SJSA1 (cell line): ENCODE results near the gene MYO7A. TPM values are rescaled to one million over a fixed set of nuclear protein-coding genes. Genes with fewer than 3 reads are reported as not detected.

ENCODE experiments used
- DNase-seq, 2 experiments: peaks; one replicate each; pipeline ENCODE4 v3.0.0-alpha.2; 2015 to 2020; ENCODE audit warnings: low spot score in 2 of 2, low read depth in 1 of 2
- H3K27ac ChIP-seq: fragments of 250-450 bp; sonication (Bioruptor Pico); 2 replicates; pipeline ENCODE4 v1.5.1; 2020; ENCODE audit warnings: mild to moderate bottlenecking, moderate library complexity
- H3K27me3 ChIP-seq: fragments of 250-450 bp; sonication (Bioruptor Pico); replicated peaks from 2 replicates; pipeline ENCODE4 v1.5.1; 2020; ENCODE audit warnings: mild to moderate bottlenecking, moderate library complexity
- H3K36me3 ChIP-seq: fragments of 250-450 bp; sonication (Bioruptor Pico); 2 replicates; pipeline ENCODE4 v1.5.1; 2020; ENCODE audit warnings: mild to moderate bottlenecking
- H3K4me1 ChIP-seq: fragments of 250-450 bp; sonication (Bioruptor Pico); replicated peaks from 2 replicates; pipeline ENCODE4 v1.6.1; 2021; ENCODE audit warnings: mild to moderate bottlenecking
- H3K4me3 ChIP-seq: fragments of 250-450 bp; sonication (Bioruptor Pico); 2 replicates; pipeline ENCODE4 v1.5.1; 2020; ENCODE audit warnings: mild to moderate bottlenecking
- H3K9me3 ChIP-seq: fragments of 250-450 bp; sonication (Bioruptor Pico); replicated peaks from 2 replicates; pipeline ENCODE4 v1.5.1; 2020; ENCODE audit warnings: mild to moderate bottlenecking
- total RNA-seq: library from RNA; depleted of rRNA; stranded (reverse); fragments of >200 nt; shearing (Covaris generic); gene quantifications from 2 replicates; pipeline ENCODE4 v1.2.3, GENCODE V29; 2014

MYO7A gene
- total RNA-seq, 1 experiment from 2014 or later: not detected

- no peaks in the 10 kb centered on the region for H3K27me3 ChIP-seq
- H3K9me3 ChIP-seq: no peaks in the 10 kb centered on the region
- H3K27ac ChIP-seq: no peak overlapping the region
- no peaks in the 10 kb centered on the region for H3K36me3 ChIP-seq
- no peaks in the 10 kb centered on the region for H3K4me1 ChIP-seq
- no peak overlapping the region for H3K4me3 ChIP-seq
- DNase-seq: no peak
Observed at GRCh38 chr11:77193911-77194830, 66.1 kb downstream of the MYO7A start.

GRCh38 chr11:77195071-77195755, 67.2 kb downstream of the MYO7A start:
- H3K27ac ChIP-seq: no peak overlapping the region
- H3K4me3 ChIP-seq: no peak overlapping the region
- no peak for DNase-seq

GRCh38 chr11:77196961-77197360, 68.9 kb downstream of the MYO7A start:
- H3K36me3 ChIP-seq: no peaks in the 10 kb centered on the region
- H3K4me3 ChIP-seq: no peak overlapping the region
- DNase-seq: no peak
- H3K27ac ChIP-seq: no peak overlapping the region
- no peaks in the 10 kb centered on the region for H3K4me1 ChIP-seq
- no peaks in the 10 kb centered on the region for H3K27me3 ChIP-seq
- no peaks in the 10 kb centered on the region for H3K9me3 ChIP-seq

More at GRCh38 chr11:77195071-77195755, 67.2 kb downstream of the MYO7A start:
- no peaks in the 10 kb centered on the region for H3K36me3 ChIP-seq
- H3K4me1 ChIP-seq: no peaks in the 10 kb centered on the region
- H3K9me3 ChIP-seq: no peaks in the 10 kb centered on the region
- H3K27me3 ChIP-seq: no peaks in the 10 kb centered on the region

- no peak for DNase-seq
- Histone ChIP-seq H3K4me1 (no peaks in the 10 kb centered on the region), H3K27me3 (no peaks in the 10 kb centered on the region), H3K27ac (no peak overlapping the region), H3K36me3 (no peaks in the 10 kb centered on the region), H3K9me3 (no peaks in the 10 kb centered on the region), H3K4me3 (no peak overlapping the region)
Observed at GRCh38 chr11:77197626-77198320, 69.7 kb downstream of the MYO7A start.

- Histone ChIP-seq H3K4me1 (no peaks in the 10 kb centered on the region), H3K27me3 (no peaks in the 10 kb centered on the region), H3K27ac (no peak overlapping the region), H3K9me3 (no peaks in the 10 kb centered on the region), H3K4me3 (no peak overlapping the region), H3K36me3 (no peaks in the 10 kb centered on the region)
- DNase-seq: no peak
Observed at GRCh38 chr11:77198440-77198849, 70.4 kb downstream of the MYO7A start.

- Histone ChIP-seq H3K4me3 (no peak overlapping the region), H3K27me3 (no peaks in the 10 kb centered on the region)
Observed at GRCh38 chr11:77199137-77199745, 71.2 kb downstream of the MYO7A start.

GRCh38 chr11:77200351-77201268, 72.6 kb downstream of the MYO7A start:
- DNase-seq: no peak

More at GRCh38 chr11:77199137-77199745, 71.2 kb downstream of the MYO7A start:
- Histone ChIP-seq H3K27ac (no peak overlapping the region), H3K36me3 (no peaks in the 10 kb centered on the region), H3K4me1 (no peaks in the 10 kb centered on the region), H3K9me3 (no peaks in the 10 kb centered on the region)
- no peak for DNase-seq

GRCh38 chr11:77201370-77201769, 73.3 kb downstream of the MYO7A start:
- H3K27me3 ChIP-seq: no peaks in the 10 kb centered on the region
- no peak overlapping the region for H3K27ac ChIP-seq
- no peaks in the 10 kb centered on the region for H3K36me3 ChIP-seq
- no peaks in the 10 kb centered on the region for H3K9me3 ChIP-seq
- H3K4me1 ChIP-seq: no peaks in the 10 kb centered on the region
- H3K4me3 ChIP-seq: no peak overlapping the region
- DNase-seq: no peak

More at GRCh38 chr11:77200351-77201268, 72.6 kb downstream of the MYO7A start:
- H3K27ac ChIP-seq: no peak overlapping the region
- no peaks in the 10 kb centered on the region for H3K27me3 ChIP-seq
- H3K4me1 ChIP-seq: no peaks in the 10 kb centered on the region
- no peaks in the 10 kb centered on the region for H3K9me3 ChIP-seq
- H3K4me3 ChIP-seq: no peak overlapping the region
- H3K36me3 ChIP-seq: no peaks in the 10 kb centered on the region

GRCh38 chr11:77201991-77202841, 74.2 kb downstream of the MYO7A start:
- no peaks in the 10 kb centered on the region for H3K27me3 ChIP-seq
- no peaks in the 10 kb centered on the region for H3K9me3 ChIP-seq
- H3K27ac ChIP-seq: no peak overlapping the region
- H3K36me3 ChIP-seq: no peaks in the 10 kb centered on the region
- H3K4me1 ChIP-seq: no peaks in the 10 kb centered on the region
- no peak overlapping the region for H3K4me3 ChIP-seq
- DNase-seq: no peak

GRCh38 chr11:77202941-77203900, 75.2 kb downstream of the MYO7A start:
- Histone ChIP-seq H3K9me3 (no peaks in the 10 kb centered on the region), H3K27me3 (no peaks in the 10 kb centered on the region), H3K36me3 (no peaks in the 10 kb centered on the region), H3K4me1 (no peaks in the 10 kb centered on the region), H3K27ac (no peak overlapping the region), H3K4me3 (no peak overlapping the region)
- no peak for DNase-seq
